Astrocyte (in vitro differentiated cells and primary cell): Measurements from ENCODE around the gene SNCB. TPM values are rescaled to one million over a fixed set of nuclear protein-coding genes. Genes with fewer than 3 reads are reported as not detected.
"Not testable (repeated sequence)": the region's sequence is repeated elsewhere in the genome, so short reads cannot be mapped to it uniquely, and the experiment has no call there.

Experiments
- DNase-seq: peaks from one replicate; pipeline ENCODE4 v3.0.0-alpha.2; 2010; ENCODE audit warnings: low read depth
- FAIRE-seq: peaks from 2 replicates; lab custom pipeline; 2011; peaks lifted over from hg19 to GRCh38; lab: Jason Lieb, UNC
- H2AFZ ChIP-seq: 2 replicates; pipeline ENCODE4 v1.6.0; 2012; ENCODE audit warnings: low read depth, low read length, inconsistent platforms
- H3K27ac ChIP-seq: 2 replicates; pipeline ENCODE4 v1.5.1; 2011; ENCODE audit warnings: low read depth, low read length, inconsistent platforms
- H3K27me3 ChIP-seq: 2 replicates; pipeline ENCODE4 v1.6.0; 2011; ENCODE audit warnings: low read length, inconsistent platforms; ENCODE audit not compliant: insufficient read depth
- H3K36me3 ChIP-seq: 2 replicates; pipeline ENCODE4 v1.5.1; 2011; ENCODE audit warnings: low read length, inconsistent platforms; ENCODE audit not compliant: insufficient read depth
- H3K4me1 ChIP-seq: 2 replicates; pipeline ENCODE4 v1.5.1; 2011; ENCODE audit warnings: low read length, inconsistent platforms; ENCODE audit not compliant: insufficient read depth
- H3K4me2 ChIP-seq: 2 replicates; pipeline ENCODE4 v1.6.0; 2012; ENCODE audit warnings: low read length, inconsistent platforms
- H3K4me3 ChIP-seq: 2 replicates; pipeline ENCODE4 v1.5.1; 2011; ENCODE audit warnings: low read depth, mild to moderate bottlenecking, low read length, inconsistent platforms; ENCODE audit not compliant: insufficient read depth
- H3K79me2 ChIP-seq: 2 replicates; pipeline ENCODE4 v1.6.0; 2012; ENCODE audit warnings: mild to moderate bottlenecking, low read length, inconsistent platforms; ENCODE audit not compliant: insufficient read depth
- H3K9ac ChIP-seq: 2 replicates; pipeline ENCODE4 v1.6.0; 2012; ENCODE audit warnings: mild to moderate bottlenecking, low read length, inconsistent platforms
- H3K9me3 ChIP-seq: 2 replicates; pipeline ENCODE4 v1.5.1; 2012; ENCODE audit warnings: low read depth, mild to moderate bottlenecking, low read length, inconsistent platforms; ENCODE audit not compliant: insufficient read depth
- H4K20me1 ChIP-seq: 2 replicates; pipeline ENCODE4 v1.6.0; 2012; ENCODE audit warnings: low read length, inconsistent platforms; ENCODE audit not compliant: insufficient read depth
- H3K27ac Mint-ChIP-seq: one replicate; pipeline ENCODE4 v1.8.0; 2021; ENCODE audit warnings: mild to moderate bottlenecking, mixed read lengths; ENCODE audit not compliant: unreplicated experiment
- H3K27me3 Mint-ChIP-seq: one replicate; pipeline ENCODE4 v1.8.0; 2021; ENCODE audit warnings: low read depth, mixed read lengths; ENCODE audit not compliant: unreplicated experiment
- H3K36me3 Mint-ChIP-seq: one replicate; pipeline ENCODE4 v1.8.0; 2021; ENCODE audit warnings: low read depth, mixed read lengths; ENCODE audit not compliant: unreplicated experiment
- H3K4me1 Mint-ChIP-seq: one replicate; pipeline ENCODE4 v1.8.0; 2021; ENCODE audit warnings: low read depth, mixed read lengths; ENCODE audit not compliant: unreplicated experiment
- H3K4me3 Mint-ChIP-seq: one replicate; pipeline ENCODE4 v1.8.0; 2021; ENCODE audit warnings: mild to moderate bottlenecking, moderate library complexity, mixed read lengths; ENCODE audit not compliant: unreplicated experiment
- H3K9me3 Mint-ChIP-seq: one replicate; pipeline ENCODE4 v1.8.0; 2021; ENCODE audit warnings: mild to moderate bottlenecking, mixed read lengths; ENCODE audit not compliant: unreplicated experiment
- CTCF ChIP-seq: IDR thresholded peaks from 2 replicates; pipeline ENCODE4 v1.5.1; 2011; ENCODE audit warnings: low read depth, mild to moderate bottlenecking, inconsistent platforms, low read length, moderate library complexity; ENCODE audit not compliant: insufficient read depth
- EZH2 ChIP-seq: IDR thresholded peaks from 2 replicates; pipeline ENCODE4 v1.6.1; 2012; ENCODE audit warnings: mild to moderate bottlenecking, low read length, inconsistent platforms; ENCODE audit not compliant: insufficient read depth
- total RNA-seq: library from RNA; stranded (reverse); gene quantifications from 2 replicates; pipeline ENCODE4 v1.2.1, GENCODE V29; 2021

The SNCB gene
- total RNA-seq, 1 donor from 2014 or later = 3.4 TPM

- H3K9ac ChIP-seq = no peak overlapping the region
- peaks cover 6% of the 10 kb centered on the region for H3K36me3 Mint-ChIP-seq
- FAIRE-seq (no peak), DNase-seq (no peak)
- H3K4me3 Mint-ChIP-seq = no peak overlapping the region
- H3K79me2 ChIP-seq = no peaks in the 10 kb centered on the region
- H3K9me3 Mint-ChIP-seq = peaks cover 10% of the 10 kb centered on the region
- H3K27me3 ChIP-seq = no peaks in the 10 kb centered on the region
- H3K4me2 ChIP-seq = no peak overlapping the region
- no peak for TF ChIP-seq EZH2
- TF ChIP-seq CTCF = no peak
- no peak overlapping the region for H3K27ac ChIP-seq
- peaks cover 45% of the 10 kb centered on the region for H3K27me3 Mint-ChIP-seq
- H3K4me1 ChIP-seq = no peaks in the 10 kb centered on the region
- no peaks in the 10 kb centered on the region for H3K36me3 ChIP-seq
- H2AFZ ChIP-seq = no peak overlapping the region
- no peak overlapping the region for H3K27ac Mint-ChIP-seq
- peaks cover 5% of the 10 kb centered on the region for H3K9me3 ChIP-seq
- no peaks in the 10 kb centered on the region for H4K20me1 ChIP-seq
- H3K4me1 Mint-ChIP-seq = no peaks in the 10 kb centered on the region
- no peak overlapping the region for H3K4me3 ChIP-seq
Measured at GRCh38 chr5:176593273-176593869, 37.0 kb downstream of the SNCB start.

DNA sequence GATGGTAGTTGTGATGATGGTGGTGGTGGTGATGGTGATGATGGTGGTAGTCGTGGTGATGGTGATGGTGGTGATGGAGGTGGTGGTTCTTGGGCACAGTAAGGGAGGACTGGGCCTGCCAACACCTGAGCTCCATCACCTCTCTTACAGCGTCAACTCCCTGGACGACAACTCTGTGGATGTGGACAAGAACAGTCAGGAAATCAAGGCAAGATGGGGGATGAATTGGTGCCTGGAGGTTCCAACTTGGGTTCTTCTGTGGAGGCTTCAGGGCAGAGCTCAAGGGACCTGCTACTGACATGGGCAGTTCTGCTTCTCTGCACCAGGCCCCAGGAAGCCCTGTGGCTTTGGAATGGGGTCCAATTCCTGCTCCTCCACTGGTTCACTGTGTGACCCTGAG is 37.8 kb downstream of the SNCB start:
- DNase-seq (no peak), FAIRE-seq (no peak)
- peaks cover 11% of the 10 kb centered on the region for H3K9me3 Mint-ChIP-seq
- Histone ChIP-seq H3K4me1 (no peaks in the 10 kb centered on the region), H3K4me2 (no peak overlapping the region), H2AFZ (no peak overlapping the region), H3K79me2 (no peaks in the 10 kb centered on the region), H4K20me1 (no peaks in the 10 kb centered on the region), H3K9me3 (peaks cover 5% of the 10 kb centered on the region), H3K27me3 (no peaks in the 10 kb centered on the region), H3K4me3 (no peak overlapping the region), H3K9ac (no peak overlapping the region), H3K36me3 (no peaks in the 10 kb centered on the region), H3K27ac (no peak overlapping the region)
- H3K36me3 Mint-ChIP-seq = peaks cover 4% of the 10 kb centered on the region
- no peaks in the 10 kb centered on the region for H3K4me1 Mint-ChIP-seq
- TF ChIP-seq EZH2 = no peak
- TF ChIP-seq CTCF = no peak
- H3K27me3 Mint-ChIP-seq = peaks cover 46% of the 10 kb centered on the region
- no peak overlapping the region for H3K27ac Mint-ChIP-seq
- no peak overlapping the region for H3K4me3 Mint-ChIP-seq

DNA sequence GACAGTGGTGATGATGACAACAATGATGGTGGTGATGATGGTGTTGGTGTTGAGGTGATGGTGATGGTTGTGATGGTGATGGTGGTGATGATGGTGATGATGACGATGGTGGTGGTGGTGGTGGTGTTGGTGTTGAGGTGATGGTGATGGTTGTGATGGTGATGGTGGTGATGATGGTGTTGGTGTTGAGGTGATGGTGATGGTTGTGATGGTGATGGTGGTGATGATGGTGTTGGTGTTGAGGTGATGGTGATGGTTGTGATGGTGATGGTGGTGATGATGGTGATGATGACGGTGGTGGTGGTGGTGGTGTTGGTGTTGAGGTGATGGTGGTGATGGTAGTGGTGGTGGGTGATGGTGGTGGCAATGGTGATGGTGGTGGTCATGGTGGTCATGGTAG is 38.7 kb downstream of the SNCB start:
- not testable (repeated sequence) for H4K20me1 ChIP-seq, H3K36me3 ChIP-seq

More for the DNA sequence above, 38.7 kb downstream of the SNCB start:
- not testable (repeated sequence) for H3K4me2 ChIP-seq, H3K4me1 ChIP-seq, H3K27ac ChIP-seq, H3K4me3 ChIP-seq, H3K9me3 ChIP-seq, H3K4me1 Mint-ChIP-seq, H3K4me3 Mint-ChIP-seq, H3K9ac ChIP-seq, H3K27me3 ChIP-seq, H3K36me3 Mint-ChIP-seq, H3K27ac Mint-ChIP-seq, H2AFZ ChIP-seq, DNase-seq, H3K79me2 ChIP-seq
- Mint-ChIP-seq H3K9me3 (peaks cover 14% of the 10 kb centered on the region), H3K27me3 (peaks cover 47% of the 10 kb centered on the region)
- peak; percentile 5 for FAIRE-seq
